Trophoblast cell (in vitro differentiated cells and primary cell): ENCODE results near the gene DESI1.
"Not testable (repeated sequence)": the region's sequence is repeated elsewhere in the genome, so short reads cannot be mapped to it uniquely, and the experiment has no call there.

Experiments used
- DNase-seq, 2 donors: peaks; one replicate each; pipeline ENCODE4 v3.0.0-alpha.2; 2016
- H2AFZ ChIP-seq: 2 replicates; pipeline ENCODE4 v1.6.1; 2013; ENCODE audit warnings: low read length, moderate library complexity, mild to moderate bottlenecking; ENCODE audit not compliant: insufficient read depth, poor library complexity
- H2AK5ac ChIP-seq: 2 replicates; pipeline ENCODE4 v1.6.1; 2013; ENCODE audit warnings: mild to moderate bottlenecking, low read length
- H2BK120ac ChIP-seq: 2 replicates; pipeline ENCODE4 v1.6.1; 2013; ENCODE audit warnings: low read length, mild to moderate bottlenecking, moderate library complexity; ENCODE audit not compliant: insufficient read depth, poor library complexity
- H2BK12ac ChIP-seq: 2 replicates; pipeline ENCODE4 v1.6.1; 2013; ENCODE audit warnings: mild to moderate bottlenecking, low read length, moderate library complexity
- H2BK5ac ChIP-seq: 2 replicates; pipeline ENCODE4 v1.6.1; 2013; ENCODE audit warnings: low read length, low read depth, moderate library complexity, mild to moderate bottlenecking; ENCODE audit not compliant: poor library complexity
- H3K14ac ChIP-seq: 2 replicates; pipeline ENCODE4 v1.6.1; 2013; ENCODE audit warnings: mild to moderate bottlenecking, low read length
- H3K18ac ChIP-seq: 2 replicates; pipeline ENCODE4 v1.6.1; 2013; ENCODE audit warnings: mild to moderate bottlenecking, low read length
- H3K23ac ChIP-seq: 2 replicates; pipeline ENCODE4 v1.6.1; 2013; ENCODE audit warnings: low read length
- H3K27ac ChIP-seq: 2 replicates; pipeline ENCODE4 v1.5.1; 2013; ENCODE audit warnings: low read depth, mild to moderate bottlenecking, inconsistent platforms, low read length, moderate library complexity
- H3K27me3 ChIP-seq: 2 replicates; pipeline ENCODE4 v1.6.1; 2013; ENCODE audit warnings: inconsistent platforms, mild to moderate bottlenecking, low read length, moderate library complexity; ENCODE audit not compliant: insufficient read depth
- H3K36me3 ChIP-seq, 2 experiments: 1 replicate in 1 of 2; 2 replicates in 1 of 2; pipeline ENCODE4 v1.6.1; 2013; ENCODE audit warnings: low read length in 2 of 2, mild to moderate bottlenecking in 2 of 2, moderate library complexity in 1 of 2; ENCODE audit not compliant: insufficient read depth in 2 of 2, control insufficient read depth in 1 of 2
- H3K4ac ChIP-seq: 2 replicates; pipeline ENCODE4 v1.6.1; 2013; ENCODE audit warnings: low read depth, mild to moderate bottlenecking, low read length, moderate library complexity
- H3K4me1 ChIP-seq, 2 experiments: 1 replicate in 1 of 2; 2 replicates in 1 of 2; pipeline ENCODE4 v1.6.1; 2013; ENCODE audit warnings: low read length in 2 of 2, mild to moderate bottlenecking in 2 of 2, moderate library complexity in 1 of 2; ENCODE audit not compliant: insufficient read depth in 2 of 2, control insufficient read depth in 1 of 2
- H3K4me2 ChIP-seq: 2 replicates; pipeline ENCODE4 v1.6.1; 2013; ENCODE audit warnings: inconsistent platforms, mild to moderate bottlenecking, low read length, moderate library complexity
- H3K4me3 ChIP-seq: 2 replicates; pipeline ENCODE4 v1.5.1; 2013; ENCODE audit warnings: mild to moderate bottlenecking, low read depth, low read length, inconsistent platforms
- H3K79me1 ChIP-seq: one replicate; pipeline ENCODE4 v1.6.1; 2013; ENCODE audit warnings: low read length
- H3K79me2 ChIP-seq: 2 replicates; pipeline ENCODE4 v1.6.1; 2013; ENCODE audit warnings: low read length, mild to moderate bottlenecking; ENCODE audit not compliant: control insufficient read depth, insufficient read depth, poor library complexity
- H3K9ac ChIP-seq: 2 replicates; pipeline ENCODE4 v1.6.1; 2013; ENCODE audit warnings: mild to moderate bottlenecking, low read length
- H3K9me3 ChIP-seq: 2 replicates; pipeline ENCODE4 v1.6.1; 2013; ENCODE audit warnings: low read depth, mild to moderate bottlenecking, control low read depth, inconsistent platforms, low read length; ENCODE audit not compliant: insufficient read depth
- H4K12ac ChIP-seq: 2 replicates; pipeline ENCODE4 v1.6.1; 2013; ENCODE audit warnings: low read depth, mild to moderate bottlenecking, low read length, moderate library complexity
- H4K8ac ChIP-seq: 2 replicates; pipeline ENCODE4 v1.6.1; 2013; ENCODE audit warnings: low read depth, mild to moderate bottlenecking, low read length, moderate library complexity
- H4K91ac ChIP-seq: one replicate; pipeline ENCODE4 v1.6.1; 2013; ENCODE audit warnings: low read depth, mild to moderate bottlenecking, low read length, moderate library complexity
- WGBS: extraction: QIAGEN DNeasy Blood & Tissue Kit; methylation state at CpG from one replicate; pipeline ENCODE4 v1.1.7; 2013; ENCODE audit warnings: missing lambda C conversion rate; ENCODE audit not compliant: insufficient read length, insufficient coverage; ENCODE audit errors: extremely low coverage; 5-methylcytosine and 5-hydroxymethylcytosine counted together

Gene DESI1

DNA sequence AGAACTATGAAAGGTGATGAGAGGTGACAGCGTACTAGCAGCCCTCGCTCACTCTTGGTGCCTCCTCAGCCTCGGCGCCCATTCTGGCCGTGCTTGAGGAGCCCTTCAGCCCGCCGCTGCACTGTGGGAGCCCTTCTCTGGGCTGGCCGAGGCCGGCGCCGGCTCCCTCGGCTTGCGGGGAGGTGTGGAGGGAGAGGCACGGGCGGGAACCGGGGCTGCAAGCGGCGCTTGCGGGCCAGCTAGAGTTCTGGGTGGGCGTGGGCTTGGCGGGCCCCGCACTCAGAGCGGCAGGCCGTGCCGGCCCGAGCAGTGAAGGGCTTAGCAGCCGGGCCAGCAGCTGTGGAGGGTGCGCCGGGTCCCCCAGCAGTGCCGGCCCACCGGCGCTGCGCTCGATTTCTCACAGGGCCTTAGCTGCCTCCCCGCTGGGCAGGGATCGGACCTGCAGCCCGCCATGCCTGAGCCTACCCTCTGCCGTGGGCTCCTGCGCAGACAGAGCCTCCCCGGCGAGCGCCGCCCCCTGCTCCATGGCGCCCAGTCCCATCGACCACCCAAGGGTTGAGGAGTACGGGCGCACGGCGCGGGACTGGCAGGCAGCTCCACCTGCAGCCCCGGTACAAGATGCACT, 27.4 kb downstream of the DESI1 start:
- H2BK5ac ChIP-seq, H3K18ac ChIP-seq, H4K8ac ChIP-seq, H4K91ac ChIP-seq, H3K23ac ChIP-seq, H3K4me1 ChIP-seq, DNase-seq, H2BK120ac ChIP-seq, H3K36me3 ChIP-seq, H3K9me3 ChIP-seq, H3K27ac ChIP-seq, H4K12ac ChIP-seq, H3K4me2 ChIP-seq, H3K79me2 ChIP-seq, H3K4me3 ChIP-seq, H2AFZ ChIP-seq, H2BK12ac ChIP-seq, H3K14ac ChIP-seq, H3K4ac ChIP-seq, H3K79me1 ChIP-seq, H3K27me3 ChIP-seq, H2AK5ac ChIP-seq, H3K9ac ChIP-seq: not testable (repeated sequence)
- no CpG with 5 or more reads among the region's 51 CpGs for WGBS

GRCh38 chr22:41589391-41590241, 31.2 kb downstream of the DESI1 start, which contains the start of gene PMM1:
PMM1 (minus strand) TSS chr22:41589840; CDS start chr22:41589805, 35 bp downstream.
- Histone ChIP-seq H3K4me3 (peak within 1 kb of the TSS; percentile 91), H4K8ac (peak within 1 kb of the TSS; percentile 89), H2AK5ac (peak within 1 kb of the TSS; percentile 5), H3K79me2 (peaks cover 7% of the 10 kb centered on the region), H4K12ac (peak within 1 kb of the TSS; percentile 88), H3K36me3 (peaks cover 2 to 4% of the 10 kb centered on the region in 2 experiments), H3K9ac (peak within 1 kb of the TSS; percentile 79), H3K27ac (no peak within 1 kb of the TSS), H3K23ac (no peak within 1 kb of the TSS), H3K4ac (peak within 1 kb of the TSS; percentile 5), H4K91ac (peak within 1 kb of the TSS; percentile 67), H3K9me3 (peaks cover 1% of the 10 kb centered on the region), H2BK120ac (peak within 1 kb of the TSS; percentile 58), H2AFZ (peak within 1 kb of the TSS; percentile 80), H2BK12ac (no peak within 1 kb of the TSS), H3K79me1 (peaks cover 7% of the 10 kb centered on the region), H3K4me1 (peaks cover 0 to 9% of the 10 kb centered on the region in 2 experiments), H3K27me3 (no peaks in the 10 kb centered on the region), H3K18ac (peak within 1 kb of the TSS; percentile 73), H3K4me2 (peak within 1 kb of the TSS; percentile 90), H2BK5ac (peak within 1 kb of the TSS; percentile 38), H3K14ac (peak within 1 kb of the TSS; percentile 76)
- no CpG with 5 or more reads among the region's 61 CpGs for WGBS
- peak; percentile 99 to 100 for DNase-seq

GRCh38 chr22:41587347-41587723, 33.5 kb downstream of the DESI1 start:
- no peak overlapping the region for H2BK5ac ChIP-seq
- H4K91ac ChIP-seq: no peak overlapping the region
- H3K23ac ChIP-seq: no peak overlapping the region
- H3K14ac ChIP-seq: no peak overlapping the region
- no peak overlapping the region for H4K12ac ChIP-seq
- no peak overlapping the region for H2AFZ ChIP-seq
- peak overlapping the region; percentile 34 for H3K4me3 ChIP-seq
- H2BK12ac ChIP-seq: no peak overlapping the region
- no peaks in the 10 kb centered on the region for H3K27me3 ChIP-seq
- no peak overlapping the region for H3K18ac ChIP-seq
- no peak overlapping the region for H3K27ac ChIP-seq
- H2AK5ac ChIP-seq: no peak overlapping the region
- H3K4ac ChIP-seq: no peak overlapping the region
- no peak overlapping the region for H3K9ac ChIP-seq
- peaks cover 7% of the 10 kb centered on the region for H3K79me1 ChIP-seq
- no peak overlapping the region for H4K8ac ChIP-seq
- peaks cover 0 to 9% of the 10 kb centered on the region in 2 experiments for H3K4me1 ChIP-seq
- no peak overlapping the region for H2BK120ac ChIP-seq
- DNase-seq: no peak
- H3K36me3 ChIP-seq: peaks cover 10 to 22% of the 10 kb centered on the region in 2 experiments
- no CpG with 5 or more reads among the region's 7 CpGs for WGBS
- no peaks in the 10 kb centered on the region for H3K9me3 ChIP-seq
- H3K79me2 ChIP-seq: peaks cover 7% of the 10 kb centered on the region
- H3K4me2 ChIP-seq: no peak overlapping the region

- no peak overlapping the region for H3K23ac ChIP-seq
- H3K79me2 ChIP-seq: peaks cover 7% of the 10 kb centered on the region
- H2BK5ac ChIP-seq: no peak overlapping the region
- no peak overlapping the region for H2AFZ ChIP-seq
- H4K8ac ChIP-seq: no peak overlapping the region
- H3K14ac ChIP-seq: no peak overlapping the region
- no peaks in the 10 kb centered on the region for H3K9me3 ChIP-seq
- H3K36me3 ChIP-seq: peaks cover 10 to 26% of the 10 kb centered on the region in 2 experiments
- no peaks in the 10 kb centered on the region for H3K27me3 ChIP-seq
- no peak overlapping the region for H2BK12ac ChIP-seq
- H3K4me2 ChIP-seq: no peak overlapping the region
- no CpG with 5 or more reads among the region's 7 CpGs for WGBS
- no peak overlapping the region for H2BK120ac ChIP-seq
- no peak overlapping the region for H3K27ac ChIP-seq
- peaks cover 7% of the 10 kb centered on the region for H3K79me1 ChIP-seq
- peaks cover 0 to 9% of the 10 kb centered on the region in 2 experiments for H3K4me1 ChIP-seq
- DNase-seq: no peak
- no peak overlapping the region for H4K91ac ChIP-seq
- H3K9ac ChIP-seq: no peak overlapping the region
- H3K18ac ChIP-seq: no peak overlapping the region
- H2AK5ac ChIP-seq: no peak overlapping the region
- no peak overlapping the region for H3K4me3 ChIP-seq
- no peak overlapping the region for H4K12ac ChIP-seq
- no peak overlapping the region for H3K4ac ChIP-seq
Measured at GRCh38 chr22:41585898-41586297, 34.9 kb downstream of the DESI1 start.
